Measurements from ENCODE around the gene CNR1.
"Not testable (repeated sequence)": the region's sequence is repeated elsewhere in the genome, so short reads cannot be mapped to it uniquely, and the experiment has no call there.

CNR1 gene

GRCh38 chr6:88165844-88166492 is at the start of gene CNR1:
CNR1 (minus strand) TSS chr6:88166347; CDS start chr6:88145274, 21,073 bp downstream.
- no peak for DNase-seq

- DNase-seq, result no peak
Measured at GRCh38 chr6:88211446-88211845, 45.3 kb upstream of the CNR1 start.

GRCh38 chr6:88209301-88209700 is 43.2 kb upstream of the CNR1 start:
- DNase-seq, result no peak

- no peak for DNase-seq
Measured at GRCh38 chr6:88208726-88209125, 42.6 kb upstream of the CNR1 start.

- DNase-seq, result not testable (repeated sequence)
Measured at GRCh38 chr6:88201734-88202133, 35.6 kb upstream of the CNR1 start.

- no peak for DNase-seq
Measured at GRCh38 chr6:88184921-88185320, 18.8 kb upstream of the CNR1 start.

- DNase-seq, result no peak
Measured at GRCh38 chr6:88183471-88183870, 17.3 kb upstream of the CNR1 start.

GRCh38 chr6:88179692-88180091 is 13.5 kb upstream of the CNR1 start:
- DNase-seq, result no peak

GRCh38 chr6:88177961-88178464 is 11.9 kb upstream of the CNR1 start:
- no peak for DNase-seq

GRCh38 chr6:88174906-88175305 is 8.8 kb upstream of the CNR1 start:
- no peak for DNase-seq

- DNase-seq, result no peak
Measured at GRCh38 chr6:88171312-88171711, 5.2 kb upstream of the CNR1 start.

GRCh38 chr6:88168362-88168761 is 2.2 kb upstream of the CNR1 start:
- DNase-seq, result no peak

- no peak for DNase-seq
Measured at GRCh38 chr6:88167352-88167937, 1.3 kb upstream of the CNR1 start.

- no peak for DNase-seq
Measured at GRCh38 chr6:88166493-88167351, 575 bp upstream of the CNR1 start.

- no peak for DNase-seq
Measured at GRCh38 chr6:88165087-88165843, 882 bp downstream of the CNR1 start.

- DNase-seq, result no peak
Measured at GRCh38 chr6:88164061-88164460, 2.1 kb downstream of the CNR1 start.

- no peak for DNase-seq
Measured at GRCh38 chr6:88163616-88164015, 2.5 kb downstream of the CNR1 start.

GRCh38 chr6:88161940-88162339 is 4.2 kb downstream of the CNR1 start:
- no peak for DNase-seq

- no peak for DNase-seq
Measured at GRCh38 chr6:88157106-88157505, 9.0 kb downstream of the CNR1 start.

GRCh38 chr6:88145298-88145963 is 20.7 kb downstream of the CNR1 start:
- no peak for DNase-seq

GRCh38 chr6:88144637-88145297 is 21.4 kb downstream of the CNR1 start:
- no peak for DNase-seq

Measured in activated CD4-positive, alpha-beta T cell treated with anti-CD3 and anti-CD28 coated beads, Interleukin-2, amount 50 U/mL, for 16 hours (primary cell).